ENCODE data around the gene SLF1.

GRCh38 chr5:94661086-94661485 lies 42.6 kb downstream of the SLF1 start:
- TF ChIP-seq CTCF (IDR thresholded peaks at IDR 0.05) (no peak), POLR2A (IDR thresholded peaks at IDR 0.05) (no peak)

Data from ovary (tissue), 3 donors.